GM19043 (cell line): Measurements from ENCODE around the gene RUFY3.
A peak's percentile ranks its signal among the peaks of the same experiment; 100 is the strongest.
"Not testable (repeated sequence)": the region's sequence is repeated elsewhere in the genome, so short reads cannot be mapped to it uniquely, and the experiment has no call there.

ENCODE experiments used
- ATAC-seq: cut with Tn5 transposase; IDR thresholded peaks from one replicate; pipeline ENCODE4 v1.9.1; 2021; ENCODE audit warnings: low read depth; ENCODE audit not compliant: unreplicated experiment

Gene RUFY3

DNA sequence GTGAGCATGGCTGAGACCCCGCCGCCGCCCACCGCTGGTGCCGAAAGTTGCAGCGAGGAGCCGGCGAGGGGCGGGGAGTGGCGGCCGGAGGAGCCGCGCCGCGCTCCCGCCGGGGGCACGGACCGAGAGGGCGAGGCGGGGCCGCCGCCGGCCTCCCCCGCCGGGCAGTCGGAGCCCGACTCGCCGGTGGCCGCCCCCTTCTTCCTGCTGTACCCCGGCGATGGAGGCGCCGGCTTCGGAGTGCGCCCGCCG, 16.9 kb upstream of the RUFY3 start:
- peak; percentile 18 for ATAC-seq

DNA sequence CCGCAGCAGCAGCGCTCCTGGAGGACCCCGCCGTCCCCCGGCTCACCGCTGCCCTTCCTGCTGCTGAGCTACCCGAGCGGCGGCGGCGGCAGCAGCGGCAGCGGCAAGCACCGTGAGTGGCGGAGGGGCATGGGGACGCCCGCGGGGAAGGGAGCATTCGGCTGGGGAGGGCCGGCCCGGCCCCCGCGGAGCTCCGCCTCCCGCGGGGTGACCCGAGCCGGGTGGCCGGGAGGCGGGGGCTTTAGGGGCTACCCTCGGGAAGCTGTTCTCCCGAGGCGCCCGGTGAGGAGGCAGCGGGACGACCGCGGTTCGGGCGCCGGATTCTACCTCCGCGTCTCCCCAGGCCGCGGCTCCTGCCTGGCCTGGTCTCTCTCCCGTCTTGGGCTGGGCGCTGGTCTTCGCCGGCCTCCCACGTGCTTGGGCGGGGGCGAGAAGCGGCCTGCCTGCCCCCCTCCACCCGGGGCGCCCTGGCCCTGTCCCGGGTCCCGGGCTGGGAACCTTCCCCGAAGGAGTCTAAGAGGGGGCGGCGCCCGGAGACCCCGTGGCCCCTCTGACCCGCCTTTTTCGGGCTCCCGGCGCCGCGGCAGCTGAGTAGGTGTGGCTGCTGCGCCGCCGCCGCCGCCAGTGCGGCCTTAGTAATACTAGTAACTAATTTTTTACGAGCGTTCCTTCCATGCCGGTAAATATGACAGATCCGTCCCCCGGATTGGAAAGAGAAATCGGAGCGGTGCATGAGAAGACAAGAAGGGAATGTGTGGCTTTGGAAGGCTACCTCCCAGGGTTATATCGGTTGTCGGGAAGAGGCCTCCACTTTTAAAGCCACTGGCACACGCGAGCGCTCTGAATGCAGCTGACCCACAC, 16.4 kb upstream of the RUFY3 start:
- peak; percentile 47 for ATAC-seq

DNA sequence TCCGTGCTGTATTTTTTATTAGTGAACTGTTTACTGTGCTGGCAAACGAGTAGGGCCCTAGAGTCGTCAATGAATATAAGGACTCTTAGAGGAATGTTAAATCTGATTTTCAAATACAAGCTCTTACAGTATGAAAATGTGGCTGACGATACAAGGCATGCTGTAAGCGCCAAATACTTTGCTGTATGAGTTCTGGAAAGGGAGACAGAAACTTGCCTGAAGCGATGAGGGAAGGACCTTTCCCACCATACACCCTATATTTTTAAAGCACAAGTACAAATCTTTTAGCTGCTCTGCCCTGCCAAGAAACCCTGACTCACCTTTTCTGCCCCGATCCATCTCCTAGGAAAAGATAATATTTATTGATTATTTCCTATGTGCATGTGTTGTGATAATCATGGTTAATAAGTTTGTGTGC, 15.7 kb upstream of the RUFY3 start:
- no peak for ATAC-seq

DNA sequence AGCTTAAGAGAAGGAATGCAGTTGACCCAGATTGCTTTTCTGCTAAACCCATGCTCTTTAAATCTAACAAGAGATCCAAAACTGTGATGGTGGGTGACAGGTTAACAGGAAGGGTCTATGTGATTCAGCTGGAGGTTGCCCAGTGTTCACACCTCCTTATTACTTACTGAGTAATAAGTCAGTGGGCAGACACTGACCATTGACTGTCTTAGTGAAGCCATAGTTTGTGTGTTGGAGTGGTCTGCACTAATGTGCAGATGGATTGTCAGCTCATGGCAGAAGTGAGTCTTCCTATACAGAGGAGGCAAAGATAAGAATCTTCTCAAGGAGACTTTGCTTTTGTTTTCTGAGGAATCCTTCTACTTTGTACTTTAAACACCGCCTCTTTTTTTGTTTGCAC, 15.2 kb upstream of the RUFY3 start:
- no peak for ATAC-seq

DNA sequence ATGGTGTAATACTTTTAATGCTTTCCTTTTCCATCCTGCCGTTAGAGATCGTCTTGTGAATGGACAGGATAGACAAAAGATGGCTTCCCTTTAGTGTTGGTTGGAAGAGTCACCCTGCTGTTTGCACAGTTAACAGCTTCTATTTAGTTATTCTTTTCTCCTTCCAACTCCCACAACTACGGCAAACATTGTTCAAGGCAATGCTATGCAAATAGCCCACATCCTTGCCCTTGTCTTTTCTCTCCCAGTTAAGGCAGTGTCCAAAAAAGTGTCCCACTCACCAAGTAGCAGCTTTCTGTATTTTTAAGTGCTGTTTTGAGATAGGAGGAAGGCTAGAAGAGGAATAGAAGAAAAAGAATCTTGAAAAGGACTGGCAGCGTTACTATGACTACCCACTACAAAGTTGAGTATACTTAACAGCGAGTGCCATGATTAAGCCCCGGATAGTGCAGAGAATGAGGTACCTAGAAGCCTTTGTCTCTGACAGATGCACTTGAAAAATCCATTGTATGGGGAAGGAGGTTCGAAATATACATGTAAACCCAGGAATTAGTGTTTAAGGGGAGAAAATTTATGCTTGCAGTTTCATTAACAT, 12.1 kb upstream of the RUFY3 start:
- ATAC-seq = no peak

DNA sequence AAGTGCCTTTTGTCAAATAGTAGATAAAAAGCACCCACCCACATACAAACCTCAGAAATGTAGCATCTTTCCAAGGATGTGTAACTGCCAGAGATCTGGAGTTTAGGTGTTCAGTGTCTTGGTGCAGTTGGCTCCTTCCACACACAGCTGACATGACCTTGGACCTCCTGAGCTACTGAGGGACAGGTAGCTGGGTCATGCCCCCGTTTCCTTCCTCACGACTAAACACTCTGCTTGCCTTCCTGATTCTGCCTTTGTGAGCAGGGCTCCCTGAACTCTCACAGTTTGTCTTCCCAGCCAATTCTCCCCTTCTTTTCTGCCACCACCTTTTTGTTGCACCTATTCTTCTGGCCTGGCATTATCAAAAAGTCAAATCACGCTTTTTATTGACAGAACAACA, 10.2 kb upstream of the RUFY3 start:
- no peak for ATAC-seq

- no peak for ATAC-seq
Observed at GRCh38 chr4:70712150-70712549, 9.6 kb upstream of the RUFY3 start.

DNA sequence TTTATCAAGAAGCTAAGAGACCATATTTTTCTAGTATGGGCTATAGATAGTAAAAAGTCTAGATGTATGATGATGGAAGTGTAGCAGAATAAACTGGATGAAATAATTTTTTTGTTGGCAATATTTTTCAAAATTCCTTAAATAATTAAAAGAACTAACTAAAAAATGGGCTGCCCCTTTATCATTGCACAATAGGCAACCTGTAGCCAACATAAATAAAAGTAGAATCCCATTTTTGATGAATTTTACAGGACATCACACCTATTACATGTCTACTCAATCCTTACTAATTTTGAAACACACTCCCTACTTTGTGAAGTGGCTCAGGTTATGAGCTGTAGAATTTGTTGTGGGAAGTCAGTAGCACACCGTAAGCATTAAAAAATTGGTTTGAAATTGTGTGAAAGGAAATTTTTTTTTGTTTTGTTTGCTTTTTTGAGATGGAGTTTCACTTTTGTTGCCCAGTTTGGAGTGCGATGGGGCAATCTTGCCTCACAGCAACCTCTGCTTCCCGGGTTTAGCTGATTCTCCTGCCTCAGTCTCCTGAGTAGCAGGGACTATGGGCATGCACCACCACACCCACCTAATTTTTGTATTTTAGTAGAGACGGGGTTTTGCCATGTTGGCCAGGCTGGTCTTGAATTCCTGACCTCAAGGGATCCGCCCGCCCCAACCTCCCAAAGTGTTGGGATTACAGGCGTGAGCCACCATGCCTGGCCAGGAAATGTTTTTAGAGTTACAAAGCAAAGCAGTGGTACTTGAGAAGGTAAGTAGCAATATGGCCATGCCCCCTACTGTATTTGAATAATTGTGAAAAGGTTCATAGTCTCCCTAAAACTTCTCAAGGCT, 8.9 kb upstream of the RUFY3 start:
- ATAC-seq = no peak

GRCh38 chr4:70713453-70714078, 8.2 kb upstream of the RUFY3 start:
- peak; percentile 23 for ATAC-seq

- ATAC-seq = peak; percentile 50
Observed at GRCh38 chr4:70714079-70714887, 7.5 kb upstream of the RUFY3 start.

DNA sequence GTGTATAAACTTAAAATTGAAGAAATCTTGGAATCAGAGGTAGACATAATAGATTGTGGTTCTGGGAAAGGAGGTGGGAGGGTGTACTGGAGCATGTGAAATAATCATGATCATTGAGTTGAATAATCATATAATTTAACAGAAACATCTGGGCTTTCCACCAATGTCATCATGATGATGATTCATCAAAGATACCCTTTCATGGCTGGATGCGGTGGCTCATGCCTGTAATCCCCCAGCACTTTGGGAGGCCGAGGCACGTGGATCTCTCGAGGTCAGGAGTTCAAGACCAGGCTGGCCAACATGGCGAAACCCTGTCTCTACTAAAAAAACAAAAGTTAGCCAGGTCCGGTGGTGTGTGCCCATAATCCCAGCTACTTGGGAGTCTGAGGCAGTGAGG, 6.7 kb upstream of the RUFY3 start:
- peak; percentile 1 for ATAC-seq

DNA sequence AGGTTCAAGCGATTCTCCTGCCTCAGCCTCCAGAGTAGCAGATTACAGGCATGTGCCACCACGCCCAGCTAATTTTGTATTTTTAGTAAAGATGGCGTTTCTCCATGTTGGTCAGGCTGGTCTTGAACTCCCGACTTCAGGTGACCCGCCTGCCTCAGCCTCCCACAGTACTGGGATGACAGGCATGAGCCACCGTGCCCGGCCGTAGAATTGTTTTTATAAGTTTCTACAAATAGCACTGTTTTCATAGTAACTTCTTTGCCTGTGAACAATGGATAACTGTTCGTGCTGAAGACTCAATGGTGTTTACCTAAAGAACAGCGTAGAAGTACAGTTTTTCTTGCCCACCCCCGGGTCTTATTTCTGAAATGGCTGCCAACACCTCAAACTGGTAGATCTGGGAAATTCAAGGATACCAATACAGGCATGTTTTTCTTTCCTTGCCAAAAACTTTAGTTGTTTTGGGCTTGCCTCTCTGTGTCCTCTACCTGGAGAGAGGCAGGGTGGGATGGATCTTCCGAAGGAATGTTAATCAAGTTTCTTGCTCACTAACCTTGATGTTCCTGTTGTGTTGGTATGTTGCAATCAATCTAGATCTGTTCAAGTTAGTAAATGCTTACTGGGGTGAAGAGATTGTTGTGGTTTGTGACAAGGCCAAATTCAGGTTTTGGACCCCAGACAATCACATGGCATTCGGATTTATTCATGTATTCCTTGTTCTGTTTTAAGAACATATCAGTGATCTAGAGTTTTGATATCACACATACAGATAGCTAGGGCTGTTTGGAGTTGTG, 2.8 kb upstream of the RUFY3 start:
- no peak for ATAC-seq

DNA sequence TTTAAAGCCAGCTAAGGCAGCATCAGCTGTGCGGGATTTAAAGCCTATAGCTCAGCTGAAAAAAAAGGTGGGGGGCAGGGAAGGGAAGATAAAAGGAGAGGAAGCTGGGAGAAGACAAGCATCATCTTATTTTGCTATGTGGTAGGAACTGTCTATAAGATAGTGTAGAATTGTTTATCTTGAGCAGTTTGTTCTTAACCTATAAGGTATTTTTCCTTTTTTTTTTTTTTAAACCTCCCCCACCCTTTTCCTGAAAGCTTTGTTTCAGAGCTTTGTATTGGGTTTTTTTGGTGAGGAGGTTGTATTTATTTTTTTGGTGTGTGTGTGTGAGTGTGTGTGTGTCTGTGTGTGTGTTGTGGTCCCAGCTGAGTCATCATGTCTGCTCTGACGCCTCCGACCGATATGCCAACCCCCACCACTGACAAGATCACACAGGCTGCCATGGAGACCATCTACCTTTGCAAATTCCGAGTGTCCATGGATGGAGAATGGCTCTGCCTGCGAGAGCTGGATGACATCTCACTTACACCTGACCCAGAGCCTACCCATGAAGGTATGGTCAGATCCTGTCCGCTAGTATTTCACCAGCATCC, 531 bp downstream of the RUFY3 start:
- ATAC-seq = no peak

- ATAC-seq = no peak
Observed at GRCh38 chr4:70724463-70724862, 2.7 kb downstream of the RUFY3 start.

GRCh38 chr4:70725633-70726032, 3.9 kb downstream of the RUFY3 start:
- ATAC-seq = no peak

GRCh38 chr4:70726515-70726914, 4.8 kb downstream of the RUFY3 start:
- ATAC-seq = not testable (repeated sequence)

- ATAC-seq = no peak
Observed at GRCh38 chr4:70728091-70728490, 6.3 kb downstream of the RUFY3 start.

DNA sequence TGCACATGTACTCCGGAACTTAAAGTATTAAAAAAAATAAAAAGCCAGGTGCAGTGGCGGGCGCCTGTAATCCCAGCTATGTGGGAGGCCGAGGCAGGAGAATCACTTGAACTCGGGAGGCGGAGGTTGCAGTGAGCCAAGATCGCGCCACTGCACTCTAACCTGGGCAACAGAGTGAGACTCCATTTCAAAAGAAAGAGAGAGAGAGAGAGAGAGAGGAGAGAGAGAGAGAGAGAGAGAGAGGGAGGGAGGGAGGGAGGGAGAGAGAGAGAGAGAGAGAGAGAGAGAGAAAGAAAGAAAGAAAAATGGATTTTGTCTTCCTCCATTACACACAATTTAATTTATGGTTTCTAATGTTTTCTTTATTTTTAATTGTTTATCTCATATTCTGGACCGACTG, 11.1 kb downstream of the RUFY3 start:
- ATAC-seq = not testable (repeated sequence)
